CD4-positive, CD25-positive, alpha-beta regulatory T cell (primary cell): ENCODE results near the gene FZD10. TPM values are rescaled to one million over a fixed set of nuclear protein-coding genes. Genes with fewer than 3 reads are reported as not detected.

Experiments
- ATAC-seq, 2 donors: fragments of 150-1000 bp; cut with Tn5 transposase; one replicate each; pipeline ENCODE4 v1.10.0; 2021; ENCODE audit warnings: low read depth in 2 of 2, moderate number of reproducible peaks in 2 of 2, moderate library complexity in 1 of 2
- DNase-seq, 3 donors: peaks; one replicate each; pipeline versions ENCODE4 v3.0.0 to v3.0.0-alpha.2; 2012 to 2022; ENCODE audit warnings: mixed read lengths in 1 of 3
- H3K27ac ChIP-seq: one replicate; pipeline ENCODE4 v1.7.0; 2013; ENCODE audit warnings: mild to moderate bottlenecking, low read length; ENCODE audit not compliant: insufficient read depth, poor library complexity, severe bottlenecking
- H3K27me3 ChIP-seq: one replicate; pipeline ENCODE4 v1.7.0; 2013; ENCODE audit warnings: low read length; ENCODE audit not compliant: control insufficient read depth, insufficient read depth
- H3K36me3 ChIP-seq: one replicate; pipeline ENCODE4 v1.7.0; 2013; ENCODE audit warnings: mild to moderate bottlenecking, low read length, moderate library complexity; ENCODE audit not compliant: control insufficient read depth, insufficient read depth
- H3K4me1 ChIP-seq: 2 replicates; pipeline ENCODE4 v1.7.0; 2013; ENCODE audit warnings: mild to moderate bottlenecking, low read length; ENCODE audit not compliant: insufficient read depth, control insufficient read depth, poor library complexity, severe bottlenecking
- H3K4me3 ChIP-seq: one replicate; pipeline ENCODE4 v1.7.0; 2013; ENCODE audit warnings: low read depth, mild to moderate bottlenecking, low read length, moderate library complexity
- H3K9me3 ChIP-seq, 2 experiments: 1 replicate in 1 of 2; 2 replicates in 1 of 2; pipeline ENCODE4 v1.7.0; 2013; ENCODE audit warnings: low read length in 2 of 2, mild to moderate bottlenecking in 1 of 2, moderate library complexity in 1 of 2; ENCODE audit not compliant: control insufficient read depth in 2 of 2
- H3K27ac Mint-ChIP-seq, 3 donors: one replicate each; pipeline ENCODE4 v1.8.0; 2020 to 2022; ENCODE audit warnings: mild to moderate bottlenecking in 3 of 3, mixed read lengths in 3 of 3, moderate library complexity in 2 of 3
- H3K27me3 Mint-ChIP-seq: one replicate; pipeline ENCODE4 v1.8.0; 2022; ENCODE audit warnings: mild to moderate bottlenecking, mixed read lengths
- H3K36me3 Mint-ChIP-seq: one replicate; pipeline ENCODE4 v1.8.0; 2020; ENCODE audit warnings: mixed read lengths
- H3K4me1 Mint-ChIP-seq, 4 donors: one replicate each; pipeline ENCODE4 v1.8.0; 2020 to 2022; ENCODE audit warnings: mixed read lengths in 4 of 4, mild to moderate bottlenecking in 1 of 4
- H3K4me3 Mint-ChIP-seq, 4 donors: one replicate each; pipeline ENCODE4 v1.8.0; 2020 to 2022; ENCODE audit warnings: mild to moderate bottlenecking in 4 of 4, mixed read lengths in 4 of 4, moderate library complexity in 3 of 4
- H3K9me3 Mint-ChIP-seq, 7 donors: one replicate each; pipeline ENCODE4 v1.8.0; 2020 to 2022; ENCODE audit warnings: mixed read lengths in 7 of 7, mild to moderate bottlenecking in 3 of 7, moderate library complexity in 2 of 7
- polyA plus RNA-seq, 4 donors: library from polyadenylated mRNA; unstranded; fragments of 300-500 nt; fragmentation: Illumina TruSeq; gene quantifications; one replicate each; pipeline ENCODE4 v1.2.3, GENCODE V29; 2021
- total RNA-seq: library from RNA; stranded (reverse); gene quantifications from one replicate; pipeline ENCODE4 v1.2.3, GENCODE V29; 2022

The FZD10 gene
- total and polyA plus RNA-seq, 5 donors from 2014 or later: not detected

DNA sequence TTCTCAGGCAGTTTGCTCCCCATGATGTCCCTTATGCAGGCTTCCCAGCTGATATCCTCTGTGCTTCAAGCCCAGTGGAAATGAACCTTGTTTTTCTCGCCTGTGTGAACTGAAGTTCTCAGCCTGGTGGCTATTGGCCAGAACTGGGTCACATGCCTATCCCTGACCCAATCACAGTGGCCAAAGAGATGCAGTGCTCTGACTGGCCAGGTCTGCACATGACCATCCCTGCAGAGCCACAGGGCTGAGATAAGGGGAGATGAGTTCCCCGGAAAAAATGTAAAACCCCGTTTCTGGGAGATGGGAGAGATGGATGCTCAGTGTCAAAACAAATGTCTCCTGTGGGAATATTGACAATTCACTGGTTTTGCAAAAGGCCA, 34.7 kb upstream of the FZD10 start:
- no peak overlapping the region for H3K4me3 ChIP-seq
- Mint-ChIP-seq H3K27ac (no peak overlapping the region), H3K9me3 (peaks cover 0 to 5% (median 0%) of the 10 kb centered on the region in 7 donors), H3K4me3 (no peak overlapping the region), H3K4me1 (no peaks in the 10 kb centered on the region), H3K36me3 (no peaks in the 10 kb centered on the region), H3K27me3 (peaks cover 4% of the 10 kb centered on the region)
- H3K9me3 ChIP-seq: peaks cover 0 to 5% of the 10 kb centered on the region in 2 experiments
- H3K27ac ChIP-seq: no peak overlapping the region
- no peaks in the 10 kb centered on the region for H3K27me3 ChIP-seq
- H3K36me3 ChIP-seq: no peaks in the 10 kb centered on the region
- no peaks in the 10 kb centered on the region for H3K4me1 ChIP-seq
- ATAC-seq: no peak
- DNase-seq: no peak

- no peak overlapping the region for H3K4me3 Mint-ChIP-seq
- Histone ChIP-seq H3K9me3 (peaks cover 0 to 5% of the 10 kb centered on the region in 2 experiments), H3K4me3 (no peak overlapping the region), H3K36me3 (no peaks in the 10 kb centered on the region), H3K27ac (no peak overlapping the region), H3K4me1 (no peaks in the 10 kb centered on the region), H3K27me3 (no peaks in the 10 kb centered on the region)
- H3K4me1 Mint-ChIP-seq: no peaks in the 10 kb centered on the region
- peaks cover 4% of the 10 kb centered on the region for H3K27me3 Mint-ChIP-seq
- DNase-seq (no peak), ATAC-seq (no peak)
- H3K36me3 Mint-ChIP-seq: no peaks in the 10 kb centered on the region
- peaks cover 0 to 5% (median 0%) of the 10 kb centered on the region in 7 donors for H3K9me3 Mint-ChIP-seq
- H3K27ac Mint-ChIP-seq: no peak overlapping the region
Measured at GRCh38 chr12:130127912-130128789, 34.1 kb upstream of the FZD10 start.

DNA sequence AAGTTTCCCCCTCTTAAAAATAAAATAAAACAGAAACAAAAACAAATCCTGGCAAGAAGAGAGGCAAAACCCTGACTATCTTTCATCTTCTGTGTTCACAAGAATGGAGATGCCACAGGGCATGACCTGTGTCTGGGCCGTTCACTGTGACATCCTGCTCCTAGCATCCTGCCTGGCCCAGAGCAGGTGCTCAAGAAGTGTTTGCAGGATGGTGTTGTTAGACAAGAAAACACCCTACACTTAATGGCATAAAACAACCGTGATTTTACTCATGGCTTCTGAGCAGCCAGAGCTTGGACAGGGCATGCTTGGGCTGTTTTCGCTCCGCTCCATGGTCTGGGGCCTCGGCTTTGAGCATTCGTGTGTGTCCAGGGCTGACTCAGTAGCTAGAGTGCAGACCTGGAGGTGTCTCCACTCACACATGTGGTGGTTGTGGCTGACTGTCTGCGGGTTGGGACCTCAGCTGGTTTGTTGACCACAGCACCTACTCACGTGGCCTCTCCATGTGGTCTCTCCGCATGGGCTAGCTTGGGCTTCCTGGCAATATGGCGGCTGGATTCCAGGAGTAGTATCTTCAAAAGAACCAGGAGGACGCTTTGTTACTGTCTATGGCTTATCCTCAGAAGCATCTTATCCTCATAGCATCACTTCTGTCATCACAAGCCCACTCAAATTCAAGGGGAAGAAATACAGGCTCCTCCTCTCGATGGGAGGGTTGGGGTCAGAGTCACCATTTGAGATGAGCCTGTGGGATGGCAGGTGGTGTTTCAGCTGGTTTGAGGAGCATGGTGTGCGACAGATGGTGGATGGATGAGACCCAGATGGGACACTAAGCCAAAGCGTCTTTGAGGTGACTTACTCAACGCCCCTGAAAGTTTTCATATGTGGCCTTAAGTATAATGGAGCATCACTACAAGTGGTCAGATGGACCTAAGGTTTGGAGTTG, 33.2 kb upstream of the FZD10 start:
- Histone ChIP-seq H3K4me1 (no peaks in the 10 kb centered on the region), H3K4me3 (no peak overlapping the region), H3K27ac (no peak overlapping the region), H3K36me3 (no peaks in the 10 kb centered on the region), H3K9me3 (peaks cover 0 to 5% of the 10 kb centered on the region in 2 experiments), H3K27me3 (no peaks in the 10 kb centered on the region)
- Mint-ChIP-seq H3K27me3 (peaks cover 4% of the 10 kb centered on the region), H3K27ac (no peak overlapping the region), H3K4me1 (no peaks in the 10 kb centered on the region), H3K9me3 (peaks cover 0 to 7% (median 0%) of the 10 kb centered on the region in 7 donors), H3K36me3 (no peaks in the 10 kb centered on the region), H3K4me3 (no peak overlapping the region)
- ATAC-seq: no peak
- DNase-seq: no peak

DNA sequence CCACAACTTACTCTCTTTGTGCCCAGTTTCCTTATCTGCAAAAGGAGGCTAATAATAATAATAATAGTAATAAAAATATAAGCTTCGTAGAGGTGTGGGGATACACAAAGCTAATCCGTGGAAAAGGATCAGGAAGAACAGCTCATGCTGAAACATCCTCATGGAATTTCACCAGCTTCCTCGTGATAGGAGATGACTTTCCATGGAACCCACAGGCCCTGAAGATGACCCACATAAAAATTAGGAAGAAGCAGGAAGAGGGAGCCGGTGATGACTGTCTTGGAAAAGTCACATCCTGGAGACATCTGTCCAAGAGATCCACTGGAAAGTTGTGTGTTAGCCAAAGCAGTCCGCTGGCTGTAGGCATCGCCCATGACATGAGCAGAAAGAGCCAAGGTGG, 31.9 kb upstream of the FZD10 start:
- no peaks in the 10 kb centered on the region for H3K4me1 Mint-ChIP-seq

GRCh38 chr12:130131025-130131424, 31.2 kb upstream of the FZD10 start:
- H3K4me3 ChIP-seq: no peak overlapping the region
- DNase-seq (no peak), ATAC-seq (no peak)
- Mint-ChIP-seq H3K9me3 (peaks cover 0 to 9% (median 4%) of the 10 kb centered on the region in 7 donors), H3K36me3 (no peaks in the 10 kb centered on the region), H3K4me1 (no peaks in the 10 kb centered on the region), H3K27ac (no peak overlapping the region), H3K27me3 (no peaks in the 10 kb centered on the region), H3K4me3 (no peak overlapping the region)
- H3K4me1 ChIP-seq: no peaks in the 10 kb centered on the region
- no peaks in the 10 kb centered on the region for H3K36me3 ChIP-seq
- H3K9me3 ChIP-seq: peaks cover 0 to 5% of the 10 kb centered on the region in 2 experiments
- no peaks in the 10 kb centered on the region for H3K27me3 ChIP-seq
- H3K27ac ChIP-seq: no peak overlapping the region

More for the DNA sequence above, 31.9 kb upstream of the FZD10 start:
- Mint-ChIP-seq H3K36me3 (no peaks in the 10 kb centered on the region), H3K27me3 (peaks cover 4% of the 10 kb centered on the region), H3K9me3 (peaks cover 0 to 8% (median 5%) of the 10 kb centered on the region in 7 donors), H3K27ac (no peak overlapping the region), H3K4me3 (no peak overlapping the region)
- ATAC-seq (no peak), DNase-seq (no peak)
- Histone ChIP-seq H3K27me3 (no peaks in the 10 kb centered on the region), H3K4me3 (no peak overlapping the region), H3K9me3 (peaks cover 0 to 5% of the 10 kb centered on the region in 2 experiments), H3K4me1 (no peaks in the 10 kb centered on the region), H3K27ac (no peak overlapping the region), H3K36me3 (no peaks in the 10 kb centered on the region)

DNA sequence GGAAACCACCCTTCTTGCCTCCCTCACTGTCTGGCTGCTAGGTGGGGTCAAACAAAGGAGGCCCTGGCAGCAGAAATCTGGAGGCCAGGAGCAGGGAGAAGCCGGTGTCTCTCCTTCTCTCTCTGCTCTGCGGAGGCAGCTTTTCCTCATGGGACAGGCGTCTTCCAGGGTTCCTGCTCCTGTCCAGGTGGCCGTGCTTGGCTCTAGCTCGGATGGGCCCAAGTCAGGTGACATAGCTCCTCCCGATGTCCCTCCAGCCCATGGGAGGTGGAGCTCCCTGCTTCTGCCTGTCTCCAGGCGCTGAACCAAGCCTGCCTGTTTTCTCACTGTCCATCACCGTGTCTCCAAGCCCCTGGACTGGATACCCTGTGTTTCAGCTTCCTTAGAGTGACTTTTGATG, 30.5 kb upstream of the FZD10 start:
- no peaks in the 10 kb centered on the region for H3K27me3 Mint-ChIP-seq
- Histone ChIP-seq H3K4me3 (no peak overlapping the region), H3K36me3 (no peaks in the 10 kb centered on the region), H3K27me3 (no peaks in the 10 kb centered on the region), H3K27ac (no peak overlapping the region), H3K4me1 (no peaks in the 10 kb centered on the region), H3K9me3 (peaks cover 0 to 5% of the 10 kb centered on the region in 2 experiments)
- H3K27ac Mint-ChIP-seq: no peak overlapping the region
- no peaks in the 10 kb centered on the region for H3K4me1 Mint-ChIP-seq
- H3K9me3 Mint-ChIP-seq: peaks cover 0 to 12% (median 4%) of the 10 kb centered on the region in 7 donors
- ATAC-seq: no peak
- no peaks in the 10 kb centered on the region for H3K36me3 Mint-ChIP-seq
- DNase-seq: no peak
- no peak overlapping the region for H3K4me3 Mint-ChIP-seq

- Histone ChIP-seq H3K27me3 (no peaks in the 10 kb centered on the region), H3K4me1 (no peaks in the 10 kb centered on the region), H3K36me3 (no peaks in the 10 kb centered on the region), H3K4me3 (no peak overlapping the region), H3K9me3 (peaks cover 0 to 5% of the 10 kb centered on the region in 2 experiments), H3K27ac (no peak overlapping the region)
- no peaks in the 10 kb centered on the region for H3K4me1 Mint-ChIP-seq
- no peak overlapping the region for H3K4me3 Mint-ChIP-seq
- no peak for DNase-seq
- no peaks in the 10 kb centered on the region for H3K36me3 Mint-ChIP-seq
- no peak overlapping the region for H3K27ac Mint-ChIP-seq
- no peaks in the 10 kb centered on the region for H3K27me3 Mint-ChIP-seq
- peaks cover 0 to 9% (median 5%) of the 10 kb centered on the region in 7 donors for H3K9me3 Mint-ChIP-seq
- ATAC-seq: no peak
Measured at GRCh38 chr12:130132831-130133511, 29.3 kb upstream of the FZD10 start.
